ENCODE data around the gene RALGPS1.

- TF ChIP-seq CTCF (conservative IDR thresholded peaks at IDR 0.05 in 1 of 2, IDR thresholded peaks at IDR 0.05 in 1 of 2; ENCODE audit: low read depth in 1 of 2, low read length in 2 of 2), result no peak
- TF ChIP-seq EZH2 (IDR thresholded peaks at IDR 0.05; ENCODE audit: low read length, missing control alignments), result no peak
Observed at GRCh38 chr9:127130235-127130634, 215.7 kb downstream of the RALGPS1 start.

Data from fibroblast of lung (primary cell).